ENCODE measurements around the gene MX2.
"Not testable (repeated sequence)": the region's sequence is repeated elsewhere in the genome, so short reads cannot be mapped to it uniquely, and the experiment has no call there.

The MX2 gene

DNA sequence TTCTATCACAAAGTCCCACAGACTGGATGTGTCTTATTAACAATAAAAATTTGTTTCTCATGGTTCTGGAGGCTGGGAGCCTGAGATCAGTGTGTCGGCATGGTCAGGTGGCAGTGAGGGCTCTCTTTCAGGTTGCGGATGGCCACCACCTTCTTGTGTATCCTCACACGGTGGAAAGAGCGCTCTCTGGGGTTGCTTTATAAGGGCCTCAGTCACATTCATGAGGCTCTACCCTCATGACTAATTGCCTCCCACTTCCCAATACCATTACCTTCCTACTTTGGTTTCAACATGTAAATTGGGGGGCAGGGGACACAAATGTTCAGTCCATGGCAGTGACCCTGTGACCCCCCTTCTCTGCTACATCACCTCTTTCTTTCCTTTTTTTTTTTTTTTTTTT, 43.5 kb downstream of the MX2 start:
- H3K4me3 ChIP-seq: no peak overlapping the region

GRCh38 chr21:41406340-41406739, 44.5 kb downstream of the MX2 start:
- no peak overlapping the region for H3K27ac ChIP-seq
- no peak overlapping the region for H3K4me3 ChIP-seq

More for the DNA sequence above, 43.5 kb downstream of the MX2 start:
- H3K27ac ChIP-seq: no peak overlapping the region

GRCh38 chr21:41407541-41408460, 46.0 kb downstream of the MX2 start:
- Histone ChIP-seq H3K27ac (no peak overlapping the region), H3K4me3 (no peak overlapping the region)

- Histone ChIP-seq H3K27ac (no peak overlapping the region), H3K4me3 (no peak overlapping the region)
Observed at GRCh38 chr21:41410361-41410760, 48.5 kb downstream of the MX2 start.

- Histone ChIP-seq H3K4me3 (no peak overlapping the region), H3K27ac (no peak overlapping the region)
Observed at GRCh38 chr21:41410767-41411448, 49.1 kb downstream of the MX2 start.

- peak overlapping the region in 1 of 21 experiments; percentile 9 for H3K27ac ChIP-seq
- no peak overlapping the region for H3K4me3 ChIP-seq
Observed at GRCh38 chr21:41411449-41412089, 49.7 kb downstream of the MX2 start.

- not testable (repeated sequence) for H3K27ac ChIP-seq, H3K4me3 ChIP-seq
Observed at GRCh38 chr21:41417505-41417904, 55.7 kb downstream of the MX2 start.

GRCh38 chr21:41418393-41418792, 56.6 kb downstream of the MX2 start:
- Histone ChIP-seq H3K4me3 (no peak overlapping the region), H3K27ac (peak overlapping the region in 5 of 21 experiments; percentile 13 to 92 (median 63))

- Histone ChIP-seq H3K4me3 (peak overlapping the region in 1 of 7 experiments; percentile 37), H3K27ac (peak overlapping the region in 13 of 21 experiments; percentile 38 to 96 (median 89))
Observed at GRCh38 chr21:41418956-41419680, 57.3 kb downstream of the MX2 start.

- Histone ChIP-seq H3K27ac (peak overlapping the region; percentile 67 to 98 (median 89)), H3K4me3 (peak overlapping the region; percentile 37 to 57 (median 56))
Observed at GRCh38 chr21:41419921-41420862, 58.4 kb downstream of the MX2 start.

DNA sequence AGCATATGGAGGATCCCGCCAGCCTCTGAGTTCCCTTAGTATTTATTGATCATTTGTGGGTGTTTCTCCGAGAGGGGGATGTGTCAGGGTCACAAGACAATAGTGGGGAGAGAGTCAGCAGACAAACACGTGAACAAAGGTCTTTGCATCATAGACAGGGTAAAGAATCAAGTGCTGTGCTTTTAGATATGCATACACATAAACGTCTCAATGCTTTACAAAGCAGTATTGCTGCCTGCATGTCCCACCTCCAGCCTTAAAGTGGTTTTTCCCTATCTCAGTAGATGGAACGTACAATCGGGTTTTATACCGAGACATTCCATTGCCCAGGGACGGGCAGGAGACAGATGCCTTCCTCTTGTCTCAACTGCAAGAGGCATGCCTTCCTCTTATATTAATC, 59.2 kb downstream of the MX2 start:
- H3K4me3 ChIP-seq: peak overlapping the region in 6 of 7 experiments; percentile 37 to 57 (median 56)
- peak overlapping the region; percentile 67 to 98 (median 89) for H3K27ac ChIP-seq

GRCh38 chr21:41422546-41423304, 60.9 kb downstream of the MX2 start:
- Histone ChIP-seq H3K4me3 (no peak overlapping the region), H3K27ac (no peak overlapping the region)

- not testable (repeated sequence) for H3K27ac ChIP-seq, H3K4me3 ChIP-seq
Observed at GRCh38 chr21:41423305-41423636, 61.4 kb downstream of the MX2 start.

DNA sequence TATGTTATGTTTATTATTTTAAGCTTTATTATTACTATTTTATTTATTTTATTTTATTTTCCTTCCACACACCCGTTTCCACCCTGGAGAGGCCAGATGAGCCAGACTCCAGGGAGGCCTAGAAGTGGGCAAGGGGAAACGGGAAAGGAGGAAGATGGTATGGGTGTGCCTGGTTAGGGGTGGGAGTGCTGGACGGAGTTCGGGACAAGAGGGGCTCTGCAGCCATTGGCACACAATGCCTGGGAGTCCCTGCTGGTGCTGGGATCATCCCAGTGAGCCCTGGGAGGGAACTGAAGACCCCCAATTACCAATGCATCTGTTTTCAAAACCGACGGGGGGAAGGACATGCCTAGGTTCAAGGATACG, 63.7 kb downstream of the MX2 start:
- H3K27ac ChIP-seq: peak overlapping the region; percentile 42 to 95 (median 79)
- H3K4me3 ChIP-seq: peak overlapping the region; percentile 48 to 74 (median 61)

GRCh38 chr21:41425954-41426675, 64.3 kb downstream of the MX2 start, which contains the start of gene MX1:
Gene MX1, plus strand, starts transcription at chr21:41426239. Its CDS starts 5,832 bp downstream, at chr21:41432071.
- Histone ChIP-seq H3K27ac (peak within 1 kb of the TSS; percentile 42 to 95 (median 79)), H3K4me3 (peak within 1 kb of the TSS; percentile 48 to 74 (median 61))

DNA sequence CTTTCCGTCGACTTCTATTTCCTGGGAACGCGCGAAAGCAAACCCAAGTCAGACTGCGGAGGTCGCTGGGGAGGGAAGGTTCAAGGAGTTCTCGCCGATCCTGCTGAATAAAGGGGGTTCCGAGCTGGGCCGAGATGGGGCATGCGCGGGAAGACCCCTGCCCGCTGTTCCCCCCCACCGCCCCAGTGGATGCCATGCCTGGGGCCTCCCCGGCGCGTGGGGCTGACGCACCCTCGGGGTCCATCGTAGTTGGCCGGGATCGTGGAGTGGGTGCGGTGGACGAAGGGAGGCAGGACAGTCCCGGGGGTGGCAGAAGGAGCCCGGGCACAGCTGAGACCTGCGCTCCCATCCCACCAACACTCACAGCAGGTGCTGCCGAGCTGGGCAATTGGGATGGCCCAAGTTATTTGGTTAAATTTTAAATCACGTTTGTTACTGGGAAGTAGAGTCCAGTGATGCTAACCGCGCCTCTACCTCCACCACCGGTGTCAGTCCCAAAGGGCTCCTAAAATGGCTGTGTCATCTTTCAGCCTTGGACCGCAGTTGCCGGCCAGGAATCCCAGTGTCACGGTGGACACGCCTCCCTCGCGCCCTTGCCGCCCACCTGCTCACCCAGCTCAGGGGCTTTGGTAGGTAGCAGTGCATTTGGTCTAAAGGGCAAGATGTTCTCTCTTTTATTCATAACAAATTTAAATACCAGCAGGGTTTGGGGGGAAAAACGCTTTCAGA, 65.0 kb downstream of the MX2 start:
- Histone ChIP-seq H3K4me3 (peak overlapping the region; percentile 48 to 74 (median 61)), H3K27ac (peak overlapping the region in 20 of 21 experiments; percentile 42 to 95 (median 80))
